ENCODE results near the gene HRC.
"Not testable (repeated sequence)": the region's sequence is repeated elsewhere in the genome, so short reads cannot be mapped to it uniquely, and the experiment has no call there.

The HRC gene

GRCh38 chr19:49132974-49133609, 22.1 kb downstream of the HRC start:
- no peak for DNase-seq

GRCh38 chr19:49130325-49130724, 24.9 kb downstream of the HRC start:
- no peak for DNase-seq

GRCh38 chr19:49129238-49129583, 26.0 kb downstream of the HRC start:
- DNase-seq, result no peak

- DNase-seq, result no peak
Observed at GRCh38 chr19:49128545-49129237, 26.5 kb downstream of the HRC start.

GRCh38 chr19:49127674-49128544, 27.3 kb downstream of the HRC start:
- peak; percentile 85 for DNase-seq

GRCh38 chr19:49127225-49127624, 28.0 kb downstream of the HRC start:
- DNase-seq, result not testable (repeated sequence)

- DNase-seq, result no peak
Observed at GRCh38 chr19:49126575-49126974, 28.6 kb downstream of the HRC start.

GRCh38 chr19:49125025-49125731, 30.0 kb downstream of the HRC start:
- no peak for DNase-seq

GRCh38 chr19:49123285-49123684, 31.9 kb downstream of the HRC start:
- not testable (repeated sequence) for DNase-seq

- not testable (repeated sequence) for DNase-seq
Observed at GRCh38 chr19:49121841-49122240, 33.4 kb downstream of the HRC start.

GRCh38 chr19:49120868-49121267, 34.3 kb downstream of the HRC start:
- DNase-seq, result no peak

- no peak for DNase-seq
Observed at GRCh38 chr19:49120325-49120683, 34.9 kb downstream of the HRC start.

- DNase-seq, result no peak
Observed at GRCh38 chr19:49119411-49120324, 35.5 kb downstream of the HRC start, which contains the start of gene PPFIA3. PPFIA3 (plus strand) TSS chr19:49119544; CDS start chr19:49127874, 8,330 bp downstream.

- peak; percentile 78 for DNase-seq
Observed at GRCh38 chr19:49118565-49119410, 36.4 kb downstream of the HRC start, which contains the start of gene C19orf73. C19orf73 (minus strand) TSS chr19:49119143; CDS start chr19:49119022, 121 bp downstream.

GRCh38 chr19:49117677-49118564, 37.3 kb downstream of the HRC start:
- no peak for DNase-seq

GRCh38 chr19:49116544-49116943, 38.7 kb downstream of the HRC start:
- DNase-seq, result no peak

GRCh38 chr19:49114630-49115363, 40.4 kb downstream of the HRC start:
- peak; percentile 48 for DNase-seq

GRCh38 chr19:49113762-49114629, 41.2 kb downstream of the HRC start, which contains the start of gene LIN7B:
LIN7B (plus strand) TSS chr19:49114370; CDS start chr19:49114405, 35 bp downstream.
- DNase-seq, result no peak
